DND-41 (cell line): ENCODE measurements around the gene SNRNP70.
"Not testable (repeated sequence)": the region's sequence is repeated elsewhere in the genome, so short reads cannot be mapped to it uniquely, and the experiment has no call there.

Source experiments
- EZH2 ChIP-seq: IDR thresholded peaks from 3 replicates; pipeline ENCODE4 v1.6.1; 2012; ENCODE audit warnings: borderline replicate concordance, low read depth, mild to moderate bottlenecking, moderate library complexity, low read length, inconsistent platforms; ENCODE audit not compliant: severe bottlenecking
- TF ChIP-seq, protein P1 (sequence below): IDR thresholded peaks from 2 replicates; pipeline ENCODE4 v1.5.1; 2012; ENCODE audit warnings: borderline replicate concordance, low read length, moderate library complexity, mild to moderate bottlenecking; ENCODE audit not compliant: poor library complexity, severe bottlenecking; ENCODE audit errors: extremely low read depth

DNA sequence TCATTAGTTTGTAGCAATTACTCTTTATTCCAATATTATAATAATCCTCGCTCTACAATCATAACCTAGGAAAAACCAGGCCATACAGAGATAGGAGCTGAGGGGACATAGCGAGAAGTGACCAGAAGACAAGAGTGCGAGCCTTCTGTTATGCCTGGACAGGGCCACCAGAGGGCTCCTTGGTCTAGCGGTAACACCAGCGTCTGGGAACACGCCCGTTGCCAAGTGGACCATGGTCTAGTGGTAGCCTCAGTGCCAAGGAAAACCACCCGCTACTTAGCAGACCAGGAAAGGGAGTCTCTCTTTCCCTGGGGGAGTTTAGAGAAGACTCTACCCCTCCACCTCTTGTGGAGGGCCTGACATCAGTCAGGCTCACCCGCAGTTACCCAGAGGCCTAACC, 10.4 kb upstream of the SNRNP70 start:
- TF ChIP-seq, protein P1, sequence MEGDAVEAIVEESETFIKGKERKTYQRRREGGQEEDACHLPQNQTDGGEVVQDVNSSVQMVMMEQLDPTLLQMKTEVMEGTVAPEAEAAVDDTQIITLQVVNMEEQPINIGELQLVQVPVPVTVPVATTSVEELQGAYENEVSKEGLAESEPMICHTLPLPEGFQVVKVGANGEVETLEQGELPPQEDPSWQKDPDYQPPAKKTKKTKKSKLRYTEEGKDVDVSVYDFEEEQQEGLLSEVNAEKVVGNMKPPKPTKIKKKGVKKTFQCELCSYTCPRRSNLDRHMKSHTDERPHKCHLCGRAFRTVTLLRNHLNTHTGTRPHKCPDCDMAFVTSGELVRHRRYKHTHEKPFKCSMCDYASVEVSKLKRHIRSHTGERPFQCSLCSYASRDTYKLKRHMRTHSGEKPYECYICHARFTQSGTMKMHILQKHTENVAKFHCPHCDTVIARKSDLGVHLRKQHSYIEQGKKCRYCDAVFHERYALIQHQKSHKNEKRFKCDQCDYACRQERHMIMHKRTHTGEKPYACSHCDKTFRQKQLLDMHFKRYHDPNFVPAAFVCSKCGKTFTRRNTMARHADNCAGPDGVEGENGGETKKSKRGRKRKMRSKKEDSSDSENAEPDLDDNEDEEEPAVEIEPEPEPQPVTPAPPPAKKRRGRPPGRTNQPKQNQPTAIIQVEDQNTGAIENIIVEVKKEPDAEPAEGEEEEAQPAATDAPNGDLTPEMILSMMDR = peak; percentile 41
- TF ChIP-seq EZH2 = not testable (repeated sequence)
